HG03469 (cell line): ENCODE measurements around the gene MAML2.

Experiments
- ATAC-seq: cut with Tn5 transposase; IDR thresholded peaks from one replicate; pipeline ENCODE4 v1.9.1; 2021; ENCODE audit warnings: mild to moderate bottlenecking, moderate library complexity, moderate number of reproducible peaks; ENCODE audit not compliant: unreplicated experiment

Gene MAML2

DNA sequence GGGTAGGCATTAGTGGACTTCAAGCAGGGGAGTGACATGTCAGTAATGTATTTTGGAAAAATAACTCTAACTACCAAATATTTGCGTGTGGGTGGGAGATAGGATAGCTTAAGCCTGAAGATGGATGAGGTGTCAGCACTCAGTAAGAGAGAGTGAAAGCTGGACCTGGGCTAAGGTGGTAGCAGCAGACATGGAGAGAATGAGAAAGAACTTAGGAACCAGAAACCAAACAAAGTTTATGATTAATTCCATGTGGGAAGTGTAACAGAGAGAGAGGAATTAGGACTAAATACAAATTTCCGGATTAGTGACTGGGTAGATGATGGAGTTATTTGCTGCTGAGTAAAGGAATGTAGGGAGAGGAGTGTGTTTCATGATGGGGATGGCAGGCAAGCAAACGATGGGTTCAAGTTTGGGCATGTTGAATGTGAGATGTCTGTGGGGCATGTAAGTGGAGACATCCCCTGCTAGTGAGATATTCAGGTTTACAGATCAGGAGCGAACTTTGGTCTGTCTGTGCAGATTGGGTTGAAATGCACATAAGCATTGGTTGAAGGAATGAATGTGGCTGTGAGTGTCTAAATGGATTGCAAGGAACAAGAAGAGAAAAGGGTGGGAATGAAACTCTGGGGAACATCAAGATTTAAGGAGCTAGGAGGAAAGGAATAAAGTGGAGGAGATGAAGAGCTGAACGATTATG lies 233.5 kb downstream of the MAML2 start:
- no peak for ATAC-seq

GRCh38 chr11:96107143-96107824 lies 235.7 kb downstream of the MAML2 start:
- no peak for ATAC-seq

DNA sequence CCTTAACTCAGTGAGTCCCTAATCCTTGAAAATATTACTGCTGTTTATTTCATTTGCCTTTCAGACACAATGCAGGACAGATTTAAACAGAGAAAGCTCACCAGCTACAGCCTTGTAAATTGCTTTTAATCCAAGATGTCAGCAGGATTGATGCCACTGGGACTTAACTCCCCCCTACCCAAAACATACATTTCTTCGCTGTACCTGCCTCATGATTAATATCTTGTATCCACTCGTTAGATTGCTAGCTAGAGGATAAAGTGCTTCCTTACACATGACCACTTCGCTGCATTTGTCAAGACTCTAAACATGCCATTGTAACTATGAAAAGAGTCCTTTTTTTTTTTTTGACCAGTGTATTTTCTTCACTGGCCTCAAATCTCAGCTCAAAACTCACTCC lies 236.3 kb downstream of the MAML2 start:
- ATAC-seq, result no peak

GRCh38 chr11:96105944-96106343 lies 237.1 kb downstream of the MAML2 start:
- no peak for ATAC-seq

GRCh38 chr11:96105197-96105895 lies 237.6 kb downstream of the MAML2 start:
- ATAC-seq, result no peak

GRCh38 chr11:96104496-96104895 lies 238.5 kb downstream of the MAML2 start:
- ATAC-seq, result no peak

DNA sequence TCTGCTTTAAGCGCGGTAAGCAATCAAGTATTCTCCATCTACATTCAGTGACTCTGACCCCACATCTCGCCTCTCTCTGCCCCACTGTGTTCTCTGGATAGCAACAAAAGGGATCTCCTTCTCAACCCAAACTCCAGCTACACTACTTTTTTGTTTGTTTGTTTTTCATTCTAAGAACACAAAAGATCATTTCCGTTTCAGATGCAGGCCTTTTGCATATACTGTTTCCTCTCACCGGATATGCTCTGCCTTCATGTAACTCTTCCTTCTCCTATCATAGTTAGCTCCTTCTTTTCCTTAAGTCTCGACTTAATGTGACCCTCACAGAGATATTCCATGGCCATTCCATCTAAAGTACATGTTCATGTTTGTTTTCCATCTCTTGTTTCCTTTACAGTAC lies 239.3 kb downstream of the MAML2 start:
- ATAC-seq, result no peak

DNA sequence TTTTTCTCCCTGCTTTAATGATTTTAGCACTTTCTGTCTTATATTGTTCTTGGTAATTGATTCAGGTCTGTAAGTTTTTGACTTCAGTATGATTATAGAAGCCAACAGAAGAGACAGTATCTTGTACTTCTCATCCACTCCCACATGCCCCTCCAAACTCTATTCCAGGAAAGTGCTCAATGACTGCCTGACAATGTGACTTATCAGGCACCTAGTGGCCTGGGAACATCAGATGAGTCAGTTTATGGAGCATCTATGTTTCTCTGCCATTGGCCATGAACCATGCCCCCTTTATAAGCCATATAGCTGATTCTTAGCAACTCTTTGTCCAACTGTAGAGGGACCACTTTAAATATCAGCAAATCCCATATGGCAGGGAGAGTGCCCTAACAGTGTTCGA lies 239.9 kb downstream of the MAML2 start:
- no peak for ATAC-seq

GRCh38 chr11:96102664-96103078 lies 240.3 kb downstream of the MAML2 start:
- no peak for ATAC-seq

DNA sequence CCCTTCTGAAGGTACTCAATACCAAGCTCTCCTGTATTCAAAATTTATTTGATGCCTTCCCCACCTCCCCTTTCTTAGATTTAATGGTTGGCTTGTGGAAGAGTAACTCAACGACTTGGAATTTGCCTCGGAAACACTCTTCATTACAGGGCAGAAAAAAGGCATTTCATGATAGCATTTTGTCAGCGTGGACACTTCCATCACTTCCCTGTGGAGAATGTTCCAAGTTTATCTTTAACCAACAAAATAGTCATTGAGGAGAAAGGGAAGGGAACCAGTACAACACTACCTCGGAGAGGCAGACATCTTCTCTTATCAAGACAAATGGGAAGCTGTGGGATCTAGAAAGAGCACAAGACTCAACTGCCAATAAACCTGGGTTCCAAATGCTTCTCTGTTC lies 241.8 kb downstream of the MAML2 start:
- no peak for ATAC-seq

DNA sequence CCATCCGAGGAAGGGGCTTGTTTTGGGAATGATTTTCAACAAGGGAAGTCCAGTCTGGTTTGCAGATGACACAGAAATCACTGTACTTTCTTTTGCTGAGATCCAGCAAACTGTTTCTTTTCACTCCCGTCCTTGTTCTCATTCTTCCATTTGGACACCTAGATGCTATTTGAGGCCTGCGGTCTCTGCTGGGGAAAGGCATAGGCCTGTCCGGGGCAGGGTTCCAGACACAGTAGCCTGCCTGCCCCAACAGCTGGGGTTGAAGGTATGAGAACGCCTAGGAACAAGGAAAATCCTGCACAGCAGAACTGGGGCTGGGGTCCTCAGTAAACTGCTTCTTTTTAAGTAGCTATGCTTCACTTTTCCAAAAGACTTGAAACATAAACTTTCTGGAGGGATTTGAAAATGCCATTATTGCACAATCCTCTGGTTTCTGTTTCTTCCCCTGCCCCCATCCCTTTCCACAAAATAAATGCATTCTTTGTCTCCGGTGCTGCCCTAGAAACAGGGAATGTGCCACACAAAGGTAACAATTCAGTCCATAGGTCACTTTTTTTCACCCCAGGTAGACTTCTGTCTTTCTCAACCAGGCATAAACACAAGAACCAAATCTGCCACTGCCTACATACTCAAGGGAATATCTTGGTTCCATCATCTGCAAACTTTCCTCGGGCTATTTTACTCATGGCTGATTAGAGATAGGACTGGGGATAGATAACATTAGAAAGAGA lies 244.3 kb downstream of the MAML2 start:
- ATAC-seq, result no peak

DNA sequence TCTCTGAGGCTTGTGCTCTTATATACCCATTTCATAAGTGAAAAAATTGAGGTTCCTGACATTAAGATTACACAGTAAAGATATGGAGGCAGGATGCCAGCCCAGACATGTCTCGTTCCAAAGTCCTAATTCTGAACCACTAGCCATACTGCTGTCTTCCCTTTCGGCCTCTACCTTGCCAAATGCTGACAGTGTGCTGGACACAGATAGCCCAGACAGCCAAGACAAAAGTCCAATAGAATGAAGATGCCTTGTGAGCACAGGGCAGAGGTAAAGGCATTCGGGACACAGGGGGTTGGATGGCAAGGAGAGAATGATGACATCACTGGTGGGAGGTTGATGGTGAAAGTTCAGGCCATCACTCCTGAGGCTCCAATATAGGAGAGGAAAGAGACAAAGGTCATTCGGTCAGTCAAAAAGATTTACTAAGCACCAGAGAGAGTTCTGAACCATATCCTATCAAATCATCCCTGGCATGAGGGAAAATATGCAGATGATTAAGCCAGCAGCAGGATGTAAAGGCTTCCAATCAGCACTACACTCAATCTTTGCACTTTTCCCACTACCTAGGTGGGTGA lies 245.1 kb downstream of the MAML2 start:
- no peak for ATAC-seq

DNA sequence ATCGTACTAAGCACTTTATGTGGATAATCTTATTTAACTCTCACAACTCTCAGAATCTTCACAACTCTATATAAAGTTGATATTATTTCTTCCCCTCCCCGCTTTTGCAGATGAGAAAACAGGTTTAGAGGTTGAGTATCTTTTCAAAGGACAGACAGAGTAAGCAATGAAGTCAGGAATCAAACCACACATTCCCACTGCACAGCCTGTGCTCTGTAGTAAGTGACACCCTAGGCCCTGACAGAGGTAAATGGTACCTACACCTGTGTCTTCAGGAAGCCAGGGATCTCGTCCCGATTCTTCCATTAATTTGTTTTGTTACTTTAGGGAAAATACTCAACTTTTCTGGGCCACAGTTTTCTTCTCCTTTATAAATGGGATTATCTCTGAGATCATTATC lies 246.6 kb downstream of the MAML2 start:
- no peak for ATAC-seq

- no peak for ATAC-seq
Observed at GRCh38 chr11:96095884-96096303, 247.1 kb downstream of the MAML2 start.

DNA sequence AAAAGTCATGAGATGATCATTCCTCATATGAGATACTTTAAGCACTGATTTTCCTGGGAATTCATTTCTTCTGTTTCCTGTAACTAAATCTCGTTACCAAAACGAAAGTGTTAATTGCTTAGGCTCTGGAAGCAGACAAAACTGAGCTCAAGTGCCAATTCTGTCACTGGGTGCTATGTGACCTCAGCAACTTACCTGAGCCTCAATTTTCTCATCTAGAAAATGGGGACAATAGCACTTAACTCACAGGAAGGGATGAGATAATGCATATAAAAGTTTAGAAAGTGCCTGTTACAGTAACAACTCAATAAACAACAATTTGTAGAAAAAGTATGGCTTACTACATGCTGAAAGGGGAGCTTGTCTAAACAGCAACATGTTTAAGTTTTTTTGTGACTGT lies 248.8 kb downstream of the MAML2 start:
- no peak for ATAC-seq

- ATAC-seq, result no peak
Observed at GRCh38 chr11:96092511-96092910, 250.5 kb downstream of the MAML2 start.

- no peak for ATAC-seq
Observed at GRCh38 chr11:96091476-96091875, 251.5 kb downstream of the MAML2 start.

- no peak for ATAC-seq
Observed at GRCh38 chr11:96090711-96091110, 252.3 kb downstream of the MAML2 start.

DNA sequence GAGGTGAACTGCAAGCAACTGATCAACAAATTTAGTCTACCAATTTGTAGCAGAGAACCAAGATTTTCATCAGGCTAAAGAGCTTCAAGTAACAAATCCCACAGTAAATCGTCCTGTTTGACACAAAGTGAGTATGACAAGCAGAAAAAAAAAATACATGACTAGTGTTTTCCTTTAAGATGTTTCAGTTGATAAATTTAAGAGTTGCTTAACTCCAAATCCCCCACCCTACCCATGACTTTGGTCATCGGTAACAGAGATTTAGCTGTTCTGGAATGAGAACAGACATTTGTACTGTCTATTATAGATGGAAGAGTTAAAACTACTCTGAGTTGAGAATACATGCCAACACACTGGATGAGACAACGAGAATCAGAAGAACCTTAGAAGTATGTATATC lies 254.1 kb downstream of the MAML2 start:
- no peak for ATAC-seq

GRCh38 chr11:96086111-96086510 lies 256.9 kb downstream of the MAML2 start:
- ATAC-seq, result no peak

DNA sequence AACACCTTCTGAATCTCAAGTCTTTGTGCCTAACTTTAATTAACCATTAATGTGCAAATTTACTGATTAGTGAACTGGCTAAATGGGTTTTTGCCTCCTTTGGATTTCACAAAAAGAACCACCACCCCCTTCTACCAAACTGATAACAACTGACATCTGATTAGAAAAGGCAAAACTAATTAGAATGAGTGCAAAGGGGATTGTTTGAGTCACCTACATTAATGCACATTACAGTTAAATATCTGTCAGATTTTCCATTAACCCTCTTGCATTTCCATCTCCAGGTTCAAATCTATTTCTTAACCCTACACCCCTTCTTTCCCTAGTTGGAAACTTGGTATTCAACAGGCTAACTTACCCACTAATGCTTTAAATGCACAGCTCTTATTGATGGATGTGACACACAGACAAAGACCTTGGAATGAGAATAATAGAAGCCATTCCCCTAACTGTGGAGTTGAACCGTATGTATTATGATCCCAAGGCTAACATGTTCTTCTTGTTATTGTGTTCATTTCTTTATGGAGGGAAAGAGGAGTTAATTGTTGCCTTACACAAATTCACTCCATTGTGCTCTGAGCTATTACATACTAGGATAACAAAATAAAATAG lies 257.6 kb downstream of the MAML2 start:
- no peak for ATAC-seq
